Camera-type eye (tissue), 1 donor: ENCODE data around the gene LCN12. TPM values are rescaled to one million over a fixed set of nuclear protein-coding genes. Genes with fewer than 3 reads are reported as not detected.

Source experiments
- total RNA-seq: library from RNA; depleted of rRNA; stranded (reverse); fragments of >200 nt; gene quantifications from one replicate; pipeline ENCODE4 v1.2.3, GENCODE V29; 2014

Gene LCN12
- total RNA-seq: 2.9 TPM

DNA sequence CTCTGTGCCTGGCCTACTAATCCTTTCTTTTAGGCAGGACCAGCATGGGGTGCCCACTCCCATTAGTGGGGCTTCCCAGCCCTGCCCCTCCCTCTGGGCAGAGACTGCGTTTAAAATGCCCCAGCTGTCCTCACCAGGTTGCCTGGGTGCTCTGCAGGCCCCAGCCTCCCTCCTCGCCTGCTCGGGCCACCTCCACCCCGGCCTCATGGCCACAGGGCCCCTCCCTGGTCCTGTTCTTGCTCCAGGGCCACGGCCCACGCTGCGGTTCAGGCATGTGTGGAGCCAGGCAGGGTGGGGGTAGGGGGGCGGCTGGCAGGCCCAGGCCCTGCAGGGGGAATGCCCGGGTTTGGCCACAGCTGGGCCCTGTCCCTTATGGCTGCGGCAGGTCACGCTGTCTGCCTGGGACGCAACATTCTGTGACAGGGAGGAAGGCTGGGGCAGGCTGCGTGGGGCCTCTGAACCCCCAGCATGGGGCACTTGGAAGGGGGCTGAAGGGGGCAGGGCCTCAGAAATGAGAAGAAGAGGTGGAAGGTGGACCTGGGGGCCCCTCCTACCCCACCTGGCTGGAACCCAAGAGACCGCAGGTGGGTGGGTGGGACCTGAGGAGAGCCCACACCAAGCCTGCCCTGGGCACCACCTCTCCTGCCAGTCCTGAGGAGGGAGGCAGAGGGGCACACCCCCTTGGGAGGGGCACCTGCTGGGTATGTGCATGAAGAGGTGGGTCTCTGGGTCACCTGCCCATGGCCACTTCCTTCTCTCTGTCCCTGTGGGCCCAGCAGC is at the start of gene LCN12:
Gene LCN12 (plus strand): TSS at position 733 of the 780 bp plus-strand sequence. CDS start 55 bp downstream, outside the sequence.

DNA sequence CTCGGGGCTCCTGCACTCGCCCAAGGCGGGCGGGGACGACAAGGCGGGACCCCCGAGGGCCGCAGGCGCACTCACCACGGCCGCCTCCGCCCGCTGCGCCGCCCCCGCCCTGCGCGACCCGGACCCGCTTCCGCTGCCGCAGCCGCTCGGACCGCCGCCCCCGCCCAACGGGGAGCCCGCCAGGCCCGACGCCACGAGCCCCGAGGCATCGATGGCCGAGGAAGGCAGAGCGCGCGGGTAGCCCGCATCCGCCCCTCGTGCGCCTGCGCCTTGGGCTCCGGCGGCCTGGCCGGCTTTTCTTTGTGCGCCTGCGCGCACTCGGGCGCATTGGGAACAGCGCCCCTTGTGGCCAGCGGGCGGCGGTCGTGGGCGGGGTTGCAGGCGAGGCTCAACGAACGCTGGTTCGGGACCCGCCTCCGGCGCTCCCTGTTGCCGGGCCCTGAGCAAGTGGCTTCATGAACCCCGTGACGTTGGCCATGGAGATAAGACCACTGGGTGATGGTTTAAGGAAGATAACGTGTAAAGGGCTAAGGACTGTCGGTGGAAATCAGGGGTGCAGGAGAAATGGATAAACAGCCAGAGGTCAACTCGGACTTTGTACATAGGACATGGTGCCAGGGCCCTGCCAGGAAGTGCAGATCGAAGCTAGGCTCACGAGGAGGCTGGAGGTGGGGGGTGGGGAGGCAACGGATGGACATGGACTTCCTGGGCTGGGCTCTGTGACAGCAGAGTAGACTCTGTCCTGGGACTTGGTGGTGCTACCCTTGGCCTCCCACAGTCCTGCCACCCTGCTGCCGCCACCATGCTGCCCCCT is 7.3 kb upstream of the LCN12 start, which contains the start of the genes C8G and FBXW5:
Gene C8G (plus strand): TSS at position 725 of the 814 bp plus-strand sequence. CDS start 78 bp downstream, at position 803.
Gene FBXW5 (minus strand): TSS at position 220 of the 814 bp plus-strand sequence. CDS start 655 bp downstream, outside the sequence.

DNA sequence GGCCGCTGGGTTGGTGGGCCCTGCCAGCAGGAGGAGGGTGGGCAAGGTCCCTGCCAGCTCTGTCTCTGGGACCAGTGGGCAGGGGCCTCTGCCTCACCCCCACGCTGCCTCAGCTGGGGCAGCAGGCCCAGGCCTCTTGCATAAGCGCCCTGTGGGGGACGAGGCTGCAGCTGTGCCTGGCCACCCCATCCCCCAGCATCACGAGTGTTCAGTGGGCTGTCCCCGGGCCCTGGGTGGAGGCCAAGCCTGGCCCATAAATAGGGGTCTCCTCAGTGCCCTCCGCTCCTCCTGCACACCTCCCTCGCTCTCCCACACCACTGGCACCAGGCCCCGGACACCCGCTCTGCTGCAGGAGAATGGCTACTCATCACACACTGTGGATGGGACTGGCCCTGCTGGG is 25.1 kb downstream of the LCN12 start, which contains the start of gene PTGDS:
Gene PTGDS (plus strand): TSS at position 282 of the 400 bp plus-strand sequence. CDS start 75 bp downstream, at position 357.

GRCh38 chr9:136982232-136983051 is 30.4 kb downstream of the LCN12 start, which contains the start of gene LCNL1:
Gene LCNL1 (plus strand): TSS chr9:136982993. CDS start chr9:136983587, 594 bp downstream.

GRCh38 chr9:136991993-136992818 is 40.1 kb downstream of the LCN12 start, which contains the start of gene PAXX:
Gene PAXX (plus strand): TSS chr9:136992422. CDS start chr9:136992444, 22 bp downstream.

GRCh38 chr9:136996361-136997292 is 44.6 kb downstream of the LCN12 start, which contains the start of gene CLIC3:
Gene CLIC3 (minus strand): TSS chr9:136996568. CDS start chr9:136996543, 25 bp downstream.

Other genes starting within 250 kb of the LCN12 start
- 26.2 TPM for gene DIPK1B, start 239.7 kb upstream of the LCN12 start, total RNA-seq
- gene LCN10, start 209.3 kb upstream of the LCN12 start, total RNA-seq: 1.4 TPM
- not detected for gene LCN6, start 203.7 kb upstream of the LCN12 start, total RNA-seq
- gene LCN8, start 194.0 kb upstream of the LCN12 start, total RNA-seq: 0.38 TPM
- gene LCN15, start 187.8 kb upstream of the LCN12 start, total RNA-seq: not detected
- gene TMEM141, start 160.9 kb upstream of the LCN12 start, total RNA-seq: 31.1 TPM
- 2.0 TPM for gene CCDC183, start 155.9 kb upstream of the LCN12 start, total RNA-seq
- 38.6 TPM for gene RABL6, start 144.3 kb upstream of the LCN12 start, total RNA-seq
- gene AJM1, start 109.8 kb upstream of the LCN12 start, total RNA-seq: 2.0 TPM
- gene PHPT1, start 102.9 kb upstream of the LCN12 start, total RNA-seq: 55.5 TPM
- 8.2 TPM for gene MAMDC4, start 99.9 kb upstream of the LCN12 start, total RNA-seq
- gene EDF1, start 86.0 kb upstream of the LCN12 start, total RNA-seq: 222 TPM
- 15.9 TPM for gene TRAF2, start 65.8 kb upstream of the LCN12 start, total RNA-seq
- 101 TPM for gene FBXW5, start 7.5 kb upstream of the LCN12 start, total RNA-seq
- gene C8G, start 7.0 kb upstream of the LCN12 start, total RNA-seq: not detected
- 230 TPM for gene PTGDS, start 25.2 kb downstream of the LCN12 start, total RNA-seq
- 1.2 TPM for gene LCNL1, start 30.7 kb downstream of the LCN12 start, total RNA-seq
- 25.7 TPM for gene PAXX, start 40.1 kb downstream of the LCN12 start, total RNA-seq
- gene CLIC3, start 44.3 kb downstream of the LCN12 start, total RNA-seq: 1.1 TPM
- gene ABCA2, start 76.0 kb downstream of the LCN12 start, total RNA-seq: 49.9 TPM
- not detected for gene FUT7, start 79.8 kb downstream of the LCN12 start, total RNA-seq
- 56.4 TPM for gene NPDC1, start 93.9 kb downstream of the LCN12 start, total RNA-seq
- gene ENTPD2, start 101.8 kb downstream of the LCN12 start, total RNA-seq: 7.0 TPM
- 4.3 TPM for gene SAPCD2, start 118.3 kb downstream of the LCN12 start, total RNA-seq
- 8.5 TPM for gene UAP1L1, start 125.2 kb downstream of the LCN12 start, total RNA-seq
- gene MAN1B1, start 134.7 kb downstream of the LCN12 start, total RNA-seq: 59.0 TPM
- 37.5 TPM for gene DPP7, start 162.5 kb downstream of the LCN12 start, total RNA-seq
- 12.7 TPM for gene GRIN1, start 186.9 kb downstream of the LCN12 start, total RNA-seq
- gene LRRC26, start 217.8 kb downstream of the LCN12 start, total RNA-seq: 1.7 TPM
- gene TMEM210, start 219.8 kb downstream of the LCN12 start, total RNA-seq: not detected
- gene ANAPC2, start 236.3 kb downstream of the LCN12 start, total RNA-seq: 42.9 TPM
- 51.1 TPM for gene SSNA1, start 236.4 kb downstream of the LCN12 start, total RNA-seq
- 11.3 TPM for gene TPRN, start 248.5 kb downstream of the LCN12 start, total RNA-seq